GM23338 (cell line): Measurements from ENCODE around the gene ACTL6A. TPM values are rescaled to one million over a fixed set of nuclear protein-coding genes. Genes with fewer than 3 reads are reported as not detected.

Experiments
- ATAC-seq: fragments of 200-7000 bp; cut with Tn5 transposase; 3 replicates; pipeline ENCODE4 v1.9.1; 2020
- DNase-seq: peaks from one replicate; pipeline ENCODE4 v3.0.0-alpha.2; 2015; ENCODE audit warnings: low spot score
- H2AFZ ChIP-seq: fragments of 200-600 bp; sonication (generic); 2 replicates; pipeline ENCODE4 v1.8.0; 2016; ENCODE audit warnings: antibody characterized with exemption, mild to moderate bottlenecking, moderate library complexity
- H3F3A ChIP-seq: fragments of 200-600 bp; sonication (generic); replicated peaks from 2 replicates; pipeline ENCODE4 v1.8.0; 2017; ENCODE audit warnings: antibody characterized with exemption, mixed run types, low read depth
- H3K27ac ChIP-seq: fragments of 200-600 bp; sonication (generic); 2 replicates; pipeline ENCODE4 v1.6.1; 2016; ENCODE audit warnings: low read depth
- H3K27me3 ChIP-seq: fragments of 200-600 bp; sonication (generic); 2 replicates; pipeline ENCODE4 v1.8.0; 2016; ENCODE audit warnings: mild to moderate bottlenecking, mixed run types, moderate library complexity; ENCODE audit not compliant: insufficient read depth
- H3K36me3 ChIP-seq: fragments of 200-600 bp; sonication (generic); 2 replicates; pipeline ENCODE4 v1.8.0; 2016; ENCODE audit warnings: mild to moderate bottlenecking; ENCODE audit not compliant: insufficient read depth
- H3K4me1 ChIP-seq: fragments of 200-600 bp; sonication (generic); 2 replicates; pipeline ENCODE4 v1.8.0; 2016; ENCODE audit warnings: mild to moderate bottlenecking, moderate library complexity; ENCODE audit not compliant: insufficient read depth
- H3K4me2 ChIP-seq: fragments of 200-600 bp; sonication (generic); 2 replicates; pipeline ENCODE4 v1.7.1; 2017; ENCODE audit warnings: mixed run types
- H3K4me3 ChIP-seq: fragments of 200-600 bp; sonication (generic); 2 replicates; pipeline ENCODE4 v1.6.1; 2016; ENCODE audit warnings: mixed run types
- H3K79me2 ChIP-seq: fragments of 200-600 bp; sonication (generic); replicated peaks from 2 replicates; pipeline ENCODE4 v1.8.0; 2017; ENCODE audit warnings: mild to moderate bottlenecking; ENCODE audit not compliant: insufficient read depth
- H3K9me2 ChIP-seq: fragments of 200-600 bp; sonication (generic); 2 replicates; pipeline ENCODE4 v1.8.0; 2017; ENCODE audit not compliant: insufficient read depth
- H4K20me1 ChIP-seq: fragments of 200-600 bp; sonication (generic); replicated peaks from 2 replicates; pipeline ENCODE4 v1.8.0; 2017; ENCODE audit warnings: mild to moderate bottlenecking; ENCODE audit not compliant: insufficient read depth
- H3K27ac Mint-ChIP-seq: 2 replicates; pipeline ENCODE4 v1.8.0; 2020; ENCODE audit warnings: inconsistent platforms, mild to moderate bottlenecking, moderate library complexity, mixed read lengths
- H3K27me3 Mint-ChIP-seq: 3 replicates; pipeline ENCODE4 v1.8.0; 2022; ENCODE audit warnings: low read depth, mild to moderate bottlenecking, moderate library complexity, mixed read lengths, inconsistent platforms; ENCODE audit not compliant: insufficient read depth, poor library complexity
- H3K36me3 Mint-ChIP-seq: 3 replicates; pipeline ENCODE4 v1.8.0; 2021; ENCODE audit warnings: low read depth, mild to moderate bottlenecking, inconsistent platforms, moderate library complexity, mixed read lengths
- H3K4me1 Mint-ChIP-seq: 3 replicates; pipeline ENCODE4 v1.8.0; 2020; ENCODE audit warnings: mild to moderate bottlenecking, inconsistent platforms, mixed read lengths
- H3K4me3 Mint-ChIP-seq: 3 replicates; pipeline ENCODE4 v1.8.0; 2021; ENCODE audit warnings: moderate library complexity, mild to moderate bottlenecking, inconsistent platforms, mixed read lengths
- H3K9me3 Mint-ChIP-seq: 3 replicates; pipeline ENCODE4 v1.8.0; 2020; ENCODE audit warnings: moderate library complexity, mild to moderate bottlenecking, inconsistent platforms, mixed read lengths
- CREB1 ChIP-seq: fragments of 250-450 bp; sonication (Bioruptor Pico); IDR thresholded peaks from 2 replicates; pipeline ENCODE4 v1.5.0; 2020; ENCODE audit warnings: low read depth, mild to moderate bottlenecking, moderate library complexity
- EZH2 ChIP-seq: fragments of 200-600 bp; sonication (generic); IDR thresholded peaks from one replicate; pipeline ENCODE4 v1.8.0; 2017; ENCODE audit warnings: antibody characterized with exemption, mild to moderate bottlenecking, low read depth; ENCODE audit not compliant: unreplicated experiment
- EZH2phosphoT487 ChIP-seq: fragments of 200-600 bp; sonication (generic); IDR thresholded peaks from one replicate; pipeline ENCODE4 v1.8.1; 2018; ENCODE audit warnings: antibody characterized with exemption; ENCODE audit not compliant: unreplicated experiment
- JUNB ChIP-seq: IDR thresholded peaks from one replicate; pipeline ENCODE4 v1.6.1; 2016; ENCODE audit warnings: antibody characterized with exemption; ENCODE audit not compliant: unreplicated experiment
- NANOG ChIP-seq: IDR thresholded peaks from 2 replicates; pipeline ENCODE4 v1.6.1; 2016; ENCODE audit warnings: antibody characterized with exemption, borderline replicate concordance
- POLR2AphosphoS5 ChIP-seq: IDR thresholded peaks from 2 replicates; pipeline ENCODE4 v1.6.1; 2016; ENCODE audit warnings: antibody characterized with exemption, low read depth
- STAT1 ChIP-seq: IDR thresholded peaks from one replicate; pipeline ENCODE4 v1.6.1; 2016; ENCODE audit warnings: antibody characterized with exemption; ENCODE audit not compliant: unreplicated experiment
- ZNF114 ChIP-seq: fragments of 250-450 bp; sonication (Bioruptor Pico); IDR thresholded peaks from 2 replicates; pipeline ENCODE4 v1.5.0; 2020; ENCODE audit warnings: mild to moderate bottlenecking, moderate library complexity
- ZNF331 ChIP-seq: fragments of 250-450 bp; sonication (Bioruptor Pico); IDR thresholded peaks from 2 replicates; pipeline ENCODE4 v1.5.0; 2020; ENCODE audit warnings: low read depth, mild to moderate bottlenecking, moderate library complexity
- polyA plus RNA-seq: library from polyadenylated mRNA; unstranded; fragments of >200 nt; fragmentation: Nextera tagmentation; extraction: Ambion mirVana; gene quantifications from 2 replicates; pipeline ENCODE4 v1.2.1, GENCODE V29; 2016
- total RNA-seq: library from RNA; depleted of rRNA; stranded (reverse); fragments of >200 nt; shearing (Covaris generic); gene quantifications from 2 replicates; pipeline ENCODE4 v1.2.3, GENCODE V29; 2014
- TF ChIP-seq, protein P1 (sequence below): fragments of 250-450 bp; sonication (Bioruptor Pico); IDR thresholded peaks from 2 replicates; pipeline ENCODE4 v1.5.0; 2020; ENCODE audit warnings: mild to moderate bottlenecking, moderate library complexity
- TF ChIP-seq, protein P2 (sequence below), 2 experiments: fragments of 200-600 bp in 1 of 2; sonication (generic) in 1 of 2; conservative IDR thresholded peaks; 2 replicates each; pipeline versions ENCODE4 v1.5.1 to v1.6.1; 2016 to 2017; ENCODE audit warnings: antibody characterized with exemption in 2 of 2, low read depth in 2 of 2, mild to moderate bottlenecking in 2 of 2, moderate library complexity in 1 of 2
- TF ChIP-seq, protein P3 (sequence below): IDR thresholded peaks from 2 replicates; pipeline ENCODE4 v1.6.1; 2016; ENCODE audit warnings: antibody characterized with exemption
- TF ChIP-seq, protein P4 (sequence below): IDR thresholded peaks from one replicate; pipeline ENCODE4 v1.6.1; 2018; ENCODE audit warnings: antibody characterized with exemption; ENCODE audit not compliant: unreplicated experiment

Gene ACTL6A
- total and polyA plus RNA-seq, 2 experiments from 2014 or later, result 117 to 125 TPM

DNA sequence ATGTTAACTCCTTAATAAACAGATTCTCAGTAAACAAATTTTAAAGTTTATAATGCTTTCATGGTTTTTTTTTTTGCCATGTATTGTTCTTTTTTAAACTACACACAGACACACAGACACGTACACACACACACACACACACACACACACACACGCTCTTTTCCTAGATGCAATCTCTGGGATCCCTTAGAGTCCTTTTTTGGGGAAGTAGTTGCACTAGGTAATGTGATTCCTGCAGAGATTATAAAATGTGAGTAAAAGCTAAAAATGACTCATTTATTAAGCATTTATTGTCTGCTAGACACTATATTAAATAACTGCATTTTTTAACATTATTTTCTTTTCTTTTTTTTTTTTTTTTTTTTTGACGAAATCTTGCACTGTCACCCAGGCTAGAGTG lies 61.7 kb downstream of the ACTL6A start:
- H3K27me3 ChIP-seq, result no peaks in the 10 kb centered on the region
- H3K36me3 ChIP-seq, result peaks cover 35% of the 10 kb centered on the region
- H3K9me3 Mint-ChIP-seq, result no peaks in the 10 kb centered on the region
- TF ChIP-seq EZH2 (no peak), ZNF114 (CRISPR knock-in tag) (no peak), NANOG (no peak), POLR2AphosphoS5 (no peak), EZH2phosphoT487 (no peak), STAT1 (no peak), CREB1 (no peak), JUNB (no peak), ZNF331 (CRISPR knock-in tag) (no peak)
- TF ChIP-seq, protein P1, sequence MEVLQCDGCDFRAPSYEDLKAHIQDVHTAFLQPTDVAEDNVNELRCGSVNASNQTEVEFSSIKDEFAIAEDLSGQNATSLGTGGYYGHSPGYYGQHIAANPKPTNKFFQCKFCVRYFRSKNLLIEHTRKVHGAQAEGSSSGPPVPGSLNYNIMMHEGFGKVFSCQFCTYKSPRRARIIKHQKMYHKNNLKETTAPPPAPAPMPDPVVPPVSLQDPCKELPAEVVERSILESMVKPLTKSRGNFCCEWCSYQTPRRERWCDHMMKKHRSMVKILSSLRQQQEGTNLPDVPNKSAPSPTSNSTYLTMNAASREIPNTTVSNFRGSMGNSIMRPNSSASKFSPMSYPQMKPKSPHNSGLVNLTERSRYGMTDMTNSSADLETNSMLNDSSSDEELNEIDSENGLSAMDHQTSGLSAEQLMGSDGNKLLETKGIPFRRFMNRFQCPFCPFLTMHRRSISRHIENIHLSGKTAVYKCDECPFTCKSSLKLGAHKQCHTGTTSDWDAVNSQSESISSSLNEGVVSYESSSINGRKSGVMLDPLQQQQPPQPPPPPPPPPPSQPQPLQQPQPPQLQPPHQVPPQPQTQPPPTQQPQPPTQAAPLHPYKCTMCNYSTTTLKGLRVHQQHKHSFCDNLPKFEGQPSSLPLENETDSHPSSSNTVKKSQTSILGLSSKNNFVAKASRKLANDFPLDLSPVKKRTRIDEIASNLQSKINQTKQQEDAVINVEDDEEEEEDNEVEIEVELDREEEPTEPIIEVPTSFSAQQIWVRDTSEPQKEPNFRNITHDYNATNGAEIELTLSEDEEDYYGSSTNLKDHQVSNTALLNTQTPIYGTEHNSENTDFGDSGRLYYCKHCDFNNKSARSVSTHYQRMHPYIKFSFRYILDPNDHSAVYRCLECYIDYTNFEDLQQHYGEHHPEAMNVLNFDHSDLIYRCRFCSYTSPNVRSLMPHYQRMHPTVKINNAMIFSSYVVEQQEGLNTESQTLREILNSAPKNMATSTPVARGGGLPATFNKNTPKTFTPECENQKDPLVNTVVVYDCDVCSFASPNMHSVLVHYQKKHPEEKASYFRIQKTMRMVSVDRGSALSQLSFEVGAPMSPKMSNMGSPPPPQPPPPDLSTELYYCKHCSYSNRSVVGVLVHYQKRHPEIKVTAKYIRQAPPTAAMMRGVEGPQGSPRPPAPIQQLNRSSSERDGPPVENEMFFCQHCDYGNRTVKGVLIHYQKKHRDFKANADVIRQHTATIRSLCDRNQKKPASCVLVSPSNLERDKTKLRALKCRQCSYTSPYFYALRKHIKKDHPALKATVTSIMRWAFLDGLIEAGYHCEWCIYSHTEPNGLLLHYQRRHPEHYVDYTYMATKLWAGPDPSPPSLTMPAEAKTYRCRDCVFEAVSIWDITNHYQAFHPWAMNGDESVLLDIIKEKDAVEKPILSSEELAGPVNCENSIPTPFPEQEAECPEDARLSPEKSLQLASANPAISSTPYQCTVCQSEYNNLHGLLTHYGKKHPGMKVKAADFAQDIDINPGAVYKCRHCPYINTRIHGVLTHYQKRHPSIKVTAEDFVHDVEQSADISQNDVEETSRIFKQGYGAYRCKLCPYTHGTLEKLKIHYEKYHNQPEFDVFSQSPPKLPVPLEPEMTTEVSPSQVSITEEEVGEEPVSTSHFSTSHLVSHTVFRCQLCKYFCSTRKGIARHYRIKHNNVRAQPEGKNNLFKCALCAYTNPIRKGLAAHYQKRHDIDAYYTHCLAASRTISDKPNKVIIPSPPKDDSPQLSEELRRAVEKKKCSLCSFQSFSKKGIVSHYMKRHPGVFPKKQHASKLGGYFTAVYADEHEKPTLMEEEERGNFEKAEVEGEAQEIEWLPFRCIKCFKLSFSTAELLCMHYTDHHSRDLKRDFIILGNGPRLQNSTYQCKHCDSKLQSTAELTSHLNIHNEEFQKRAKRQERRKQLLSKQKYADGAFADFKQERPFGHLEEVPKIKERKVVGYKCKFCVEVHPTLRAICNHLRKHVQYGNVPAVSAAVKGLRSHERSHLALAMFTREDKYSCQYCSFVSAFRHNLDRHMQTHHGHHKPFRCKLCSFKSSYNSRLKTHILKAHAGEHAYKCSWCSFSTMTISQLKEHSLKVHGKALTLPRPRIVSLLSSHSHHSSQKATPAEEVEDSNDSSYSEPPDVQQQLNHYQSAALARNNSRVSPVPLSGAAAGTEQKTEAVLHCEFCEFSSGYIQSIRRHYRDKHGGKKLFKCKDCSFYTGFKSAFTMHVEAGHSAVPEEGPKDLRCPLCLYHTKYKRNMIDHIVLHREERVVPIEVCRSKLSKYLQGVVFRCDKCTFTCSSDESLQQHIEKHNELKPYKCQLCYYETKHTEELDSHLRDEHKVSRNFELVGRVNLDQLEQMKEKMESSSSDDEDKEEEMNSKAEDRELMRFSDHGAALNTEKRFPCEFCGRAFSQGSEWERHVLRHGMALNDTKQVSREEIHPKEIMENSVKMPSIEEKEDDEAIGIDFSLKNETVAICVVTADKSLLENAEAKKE (CRISPR knock-in tag), result no peak
- TF ChIP-seq, protein P2, sequence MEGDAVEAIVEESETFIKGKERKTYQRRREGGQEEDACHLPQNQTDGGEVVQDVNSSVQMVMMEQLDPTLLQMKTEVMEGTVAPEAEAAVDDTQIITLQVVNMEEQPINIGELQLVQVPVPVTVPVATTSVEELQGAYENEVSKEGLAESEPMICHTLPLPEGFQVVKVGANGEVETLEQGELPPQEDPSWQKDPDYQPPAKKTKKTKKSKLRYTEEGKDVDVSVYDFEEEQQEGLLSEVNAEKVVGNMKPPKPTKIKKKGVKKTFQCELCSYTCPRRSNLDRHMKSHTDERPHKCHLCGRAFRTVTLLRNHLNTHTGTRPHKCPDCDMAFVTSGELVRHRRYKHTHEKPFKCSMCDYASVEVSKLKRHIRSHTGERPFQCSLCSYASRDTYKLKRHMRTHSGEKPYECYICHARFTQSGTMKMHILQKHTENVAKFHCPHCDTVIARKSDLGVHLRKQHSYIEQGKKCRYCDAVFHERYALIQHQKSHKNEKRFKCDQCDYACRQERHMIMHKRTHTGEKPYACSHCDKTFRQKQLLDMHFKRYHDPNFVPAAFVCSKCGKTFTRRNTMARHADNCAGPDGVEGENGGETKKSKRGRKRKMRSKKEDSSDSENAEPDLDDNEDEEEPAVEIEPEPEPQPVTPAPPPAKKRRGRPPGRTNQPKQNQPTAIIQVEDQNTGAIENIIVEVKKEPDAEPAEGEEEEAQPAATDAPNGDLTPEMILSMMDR (conservative IDR thresholded peaks at IDR 0.05; ENCODE audit: low read depth in 2 of 2), result no peak
- TF ChIP-seq, protein P3, sequence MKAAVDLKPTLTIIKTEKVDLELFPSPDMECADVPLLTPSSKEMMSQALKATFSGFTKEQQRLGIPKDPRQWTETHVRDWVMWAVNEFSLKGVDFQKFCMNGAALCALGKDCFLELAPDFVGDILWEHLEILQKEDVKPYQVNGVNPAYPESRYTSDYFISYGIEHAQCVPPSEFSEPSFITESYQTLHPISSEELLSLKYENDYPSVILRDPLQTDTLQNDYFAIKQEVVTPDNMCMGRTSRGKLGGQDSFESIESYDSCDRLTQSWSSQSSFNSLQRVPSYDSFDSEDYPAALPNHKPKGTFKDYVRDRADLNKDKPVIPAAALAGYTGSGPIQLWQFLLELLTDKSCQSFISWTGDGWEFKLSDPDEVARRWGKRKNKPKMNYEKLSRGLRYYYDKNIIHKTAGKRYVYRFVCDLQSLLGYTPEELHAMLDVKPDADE, result no peak
- TF ChIP-seq, protein P4, sequence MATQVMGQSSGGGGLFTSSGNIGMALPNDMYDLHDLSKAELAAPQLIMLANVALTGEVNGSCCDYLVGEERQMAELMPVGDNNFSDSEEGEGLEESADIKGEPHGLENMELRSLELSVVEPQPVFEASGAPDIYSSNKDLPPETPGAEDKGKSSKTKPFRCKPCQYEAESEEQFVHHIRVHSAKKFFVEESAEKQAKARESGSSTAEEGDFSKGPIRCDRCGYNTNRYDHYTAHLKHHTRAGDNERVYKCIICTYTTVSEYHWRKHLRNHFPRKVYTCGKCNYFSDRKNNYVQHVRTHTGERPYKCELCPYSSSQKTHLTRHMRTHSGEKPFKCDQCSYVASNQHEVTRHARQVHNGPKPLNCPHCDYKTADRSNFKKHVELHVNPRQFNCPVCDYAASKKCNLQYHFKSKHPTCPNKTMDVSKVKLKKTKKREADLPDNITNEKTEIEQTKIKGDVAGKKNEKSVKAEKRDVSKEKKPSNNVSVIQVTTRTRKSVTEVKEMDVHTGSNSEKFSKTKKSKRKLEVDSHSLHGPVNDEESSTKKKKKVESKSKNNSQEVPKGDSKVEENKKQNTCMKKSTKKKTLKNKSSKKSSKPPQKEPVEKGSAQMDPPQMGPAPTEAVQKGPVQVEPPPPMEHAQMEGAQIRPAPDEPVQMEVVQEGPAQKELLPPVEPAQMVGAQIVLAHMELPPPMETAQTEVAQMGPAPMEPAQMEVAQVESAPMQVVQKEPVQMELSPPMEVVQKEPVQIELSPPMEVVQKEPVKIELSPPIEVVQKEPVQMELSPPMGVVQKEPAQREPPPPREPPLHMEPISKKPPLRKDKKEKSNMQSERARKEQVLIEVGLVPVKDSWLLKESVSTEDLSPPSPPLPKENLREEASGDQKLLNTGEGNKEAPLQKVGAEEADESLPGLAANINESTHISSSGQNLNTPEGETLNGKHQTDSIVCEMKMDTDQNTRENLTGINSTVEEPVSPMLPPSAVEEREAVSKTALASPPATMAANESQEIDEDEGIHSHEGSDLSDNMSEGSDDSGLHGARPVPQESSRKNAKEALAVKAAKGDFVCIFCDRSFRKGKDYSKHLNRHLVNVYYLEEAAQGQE, result no peak
- H3K4me2 ChIP-seq, result no peak overlapping the region
- no peak overlapping the region for H3K4me3 ChIP-seq
- no peak overlapping the region for H3K27ac ChIP-seq
- no peak for ATAC-seq
- no peak overlapping the region for H3K4me3 Mint-ChIP-seq
- H3K27me3 Mint-ChIP-seq, result no peaks in the 10 kb centered on the region
- H3K36me3 Mint-ChIP-seq, result peaks cover 47% of the 10 kb centered on the region; the same call in 2 of the 3 replicates
- H4K20me1 ChIP-seq, result no peaks in the 10 kb centered on the region
- H3K4me1 Mint-ChIP-seq, result peaks cover 7% of the 10 kb centered on the region; the same call in 1 of the 3 replicates
- H3K79me2 ChIP-seq, result 0 out of 2 replicates have a peak, but pooled peaks cover 3% of the 10 kb centered on the region
- no peak overlapping the region for H2AFZ ChIP-seq
- H3K9me2 ChIP-seq, result no peaks in the 10 kb centered on the region
- no peak for DNase-seq
- no peak overlapping the region for H3K27ac Mint-ChIP-seq
- no peaks in the 10 kb centered on the region for H3F3A ChIP-seq
- H3K4me1 ChIP-seq, result no peaks in the 10 kb centered on the region
